NCI-H2081 (cell line): Measurements from ENCODE around the gene ARHGAP42.

Experiments used
- DNase-seq, 2 experiments: peaks; one replicate each; lab custom pipeline; 2025; lab: John Stamatoyannopoulos, UW

ARHGAP42 gene

GRCh38 chr11:100833276-100833675, 146.2 kb downstream of the ARHGAP42 start:
- DNase-seq = no peak

- DNase-seq = no peak
Measured at GRCh38 chr11:100835854-100836253, 148.8 kb downstream of the ARHGAP42 start.

- no peak for DNase-seq
Measured at GRCh38 chr11:100837311-100837710, 150.2 kb downstream of the ARHGAP42 start.

- DNase-seq = no peak
Measured at GRCh38 chr11:100841711-100842407, 154.8 kb downstream of the ARHGAP42 start.

- DNase-seq = no peak
Measured at GRCh38 chr11:100847696-100848216, 160.7 kb downstream of the ARHGAP42 start.

GRCh38 chr11:100849009-100849900, 162.2 kb downstream of the ARHGAP42 start:
- DNase-seq = no peak

GRCh38 chr11:100849901-100850235, 162.8 kb downstream of the ARHGAP42 start:
- no peak for DNase-seq

- no peak for DNase-seq
Measured at GRCh38 chr11:100851147-100851546, 164.1 kb downstream of the ARHGAP42 start.

- DNase-seq = no peak
Measured at GRCh38 chr11:100851584-100852152, 164.6 kb downstream of the ARHGAP42 start.

GRCh38 chr11:100855466-100856067, 168.5 kb downstream of the ARHGAP42 start:
- DNase-seq = peak; percentile 37 to 65

- DNase-seq = no peak
Measured at GRCh38 chr11:100857236-100858005, 170.3 kb downstream of the ARHGAP42 start.

- no peak for DNase-seq
Measured at GRCh38 chr11:100860318-100861155, 173.4 kb downstream of the ARHGAP42 start.

- DNase-seq = no peak
Measured at GRCh38 chr11:100861212-100861611, 174.1 kb downstream of the ARHGAP42 start.

GRCh38 chr11:100863080-100863581, 176.0 kb downstream of the ARHGAP42 start:
- no peak for DNase-seq

- DNase-seq = no peak
Measured at GRCh38 chr11:100865443-100866065, 178.5 kb downstream of the ARHGAP42 start.

- DNase-seq = no peak
Measured at GRCh38 chr11:100866453-100866852, 179.4 kb downstream of the ARHGAP42 start.

- no peak for DNase-seq
Measured at GRCh38 chr11:100867606-100868005, 180.5 kb downstream of the ARHGAP42 start.

GRCh38 chr11:100869328-100869727, 182.2 kb downstream of the ARHGAP42 start:
- DNase-seq = no peak

- DNase-seq = no peak
Measured at GRCh38 chr11:100870138-100870537, 183.1 kb downstream of the ARHGAP42 start.
